ENCODE measurements around the gene LMX1B. TPM values are rescaled to one million over a fixed set of nuclear protein-coding genes. Genes with fewer than 3 reads are reported as not detected.
A peak's percentile ranks its signal among the peaks of the same experiment; 100 is the strongest.

The LMX1B gene
- total RNA-seq, 1 experiment from 2014 or later: not detected

DNA sequence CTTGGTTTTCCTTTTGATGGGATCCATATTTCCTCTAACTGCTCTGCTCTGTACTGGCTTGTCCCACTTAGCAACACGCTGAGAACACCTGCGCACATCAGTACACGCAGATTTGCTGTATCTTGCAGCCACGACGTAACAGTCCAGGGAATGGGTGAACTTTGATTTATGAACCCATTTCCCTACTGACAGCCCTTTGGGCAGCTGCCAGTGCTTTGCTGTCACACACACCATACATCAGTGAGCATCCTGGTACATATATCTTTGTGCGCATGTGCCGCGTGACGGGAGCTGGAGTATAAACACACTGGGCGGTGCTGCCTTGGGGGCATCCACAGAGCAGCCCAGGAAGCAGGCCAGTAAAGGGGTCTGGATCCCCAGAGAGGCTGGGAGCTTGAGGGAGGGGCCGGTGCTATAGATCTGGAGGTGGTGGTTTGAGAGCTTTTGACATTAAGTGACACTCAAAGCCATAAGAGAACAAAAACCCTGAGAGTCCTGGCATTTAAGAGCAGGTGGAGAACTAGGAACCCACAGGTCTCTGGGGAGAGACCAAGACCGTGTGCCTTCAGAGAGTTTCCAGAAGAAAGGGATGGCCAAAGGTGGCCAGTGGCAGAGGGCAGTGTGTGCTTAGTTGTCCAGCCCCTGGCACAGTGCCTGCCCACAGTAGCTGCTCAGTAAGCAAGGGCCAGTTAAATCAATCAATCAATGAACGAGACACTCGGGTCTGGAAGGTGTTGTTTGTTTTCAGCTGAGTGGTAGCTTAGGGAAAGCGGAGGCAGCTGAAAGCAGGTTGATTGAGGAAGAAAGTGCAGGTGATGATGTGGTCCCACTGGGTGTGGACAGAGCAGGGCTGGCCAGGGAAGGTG is 53.7 kb downstream of the LMX1B start:
- Histone ChIP-seq H3K27me3 (replicated peaks; ENCODE audit: insufficient read depth, low read depth, low read length, poor library complexity) (peaks cover 35% of the 10 kb centered on the region), H3K4me3 (ENCODE audit: low read depth, low read length, poor library complexity, severe bottlenecking) (no peak overlapping the region), H3K27ac (ENCODE audit: low read depth, low read length, poor library complexity, severe bottlenecking) (no peak overlapping the region), H3K4me1 (ENCODE audit: insufficient read depth, low read length, poor library complexity, severe bottlenecking) (peaks cover 8% of the 10 kb centered on the region), H3K36me3 (ENCODE audit: insufficient read depth, low read length, poor library complexity, severe bottlenecking) (no peaks in the 10 kb centered on the region), H3K9me3 (ENCODE audit: low read depth, low read length, poor library complexity, severe bottlenecking) (no peaks in the 10 kb centered on the region)
- intact Hi-C loops (cut with micrococcal nuclease; ENCODE audit: unreplicated experiment): no loop called here
- no peak for TF ChIP-seq EZH2 (IDR thresholded peaks at IDR 0.05; ENCODE audit: borderline replicate concordance, low read depth, low read length, poor library complexity, severe bottlenecking)
- TF ChIP-seq CTCF (conservative IDR thresholded peaks at IDR 0.05; ENCODE audit: low read depth, low read length): no peak
- peak; percentile 40 for DNase-seq (ENCODE audit: low spot score)
- POLR2A ChIA-PET (ENCODE audit: low non-redundant PET): no interaction called here
- no TSS peak for BruUV-seq (replicated peaks)
- CTCF ChIA-PET: no interaction called here

GRCh38 chr9:126668058-126668457 is 54.3 kb downstream of the LMX1B start:
- POLR2A ChIA-PET (ENCODE audit: low non-redundant PET): no interaction called here

DNA sequence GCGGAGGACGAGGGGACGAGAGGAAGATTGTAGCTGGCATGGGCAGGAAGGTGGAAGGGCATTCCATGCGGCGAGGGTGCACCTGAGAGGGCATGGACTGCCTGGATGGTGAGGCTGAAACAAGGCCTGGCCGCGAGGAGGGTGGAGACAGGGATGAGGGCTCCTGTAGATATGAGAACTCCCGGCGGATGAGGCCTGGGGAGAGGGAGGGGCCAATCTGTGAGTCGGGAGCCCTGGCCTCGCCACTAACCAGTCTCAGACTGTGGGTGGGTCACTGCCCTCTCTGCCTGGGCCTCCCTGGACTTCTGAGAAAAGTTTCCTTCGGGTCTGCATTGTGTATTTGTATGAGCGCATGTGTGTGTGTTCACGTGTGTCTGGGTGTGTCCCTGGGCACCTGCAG is 55.4 kb downstream of the LMX1B start:
- no peak overlapping the region for H3K4me3 ChIP-seq (ENCODE audit: low read depth, low read length, poor library complexity, severe bottlenecking)
- H3K36me3 ChIP-seq (ENCODE audit: insufficient read depth, low read length, poor library complexity, severe bottlenecking): no peaks in the 10 kb centered on the region
- no peak for DNase-seq (ENCODE audit: low spot score)
- intact Hi-C loops (cut with micrococcal nuclease; ENCODE audit: unreplicated experiment): no loop called here
- peaks cover 52% of the 10 kb centered on the region for H3K27me3 ChIP-seq (replicated peaks; ENCODE audit: insufficient read depth, low read depth, low read length, poor library complexity)
- peaks cover 8% of the 10 kb centered on the region for H3K4me1 ChIP-seq (ENCODE audit: insufficient read depth, low read length, poor library complexity, severe bottlenecking)
- ChIA-PET CTCF (no interaction called here), POLR2A (ENCODE audit: low non-redundant PET) (no interaction called here)
- H3K27ac ChIP-seq (ENCODE audit: low read depth, low read length, poor library complexity, severe bottlenecking): no peak overlapping the region
- H3K9me3 ChIP-seq (ENCODE audit: low read depth, low read length, poor library complexity, severe bottlenecking): no peaks in the 10 kb centered on the region
- BruUV-seq (replicated peaks): no TSS peak
- TF ChIP-seq EZH2 (IDR thresholded peaks at IDR 0.05; ENCODE audit: borderline replicate concordance, low read depth, low read length, poor library complexity, severe bottlenecking): no peak
- no peak for TF ChIP-seq CTCF (conservative IDR thresholded peaks at IDR 0.05; ENCODE audit: low read depth, low read length)

More at GRCh38 chr9:126668058-126668457, 54.3 kb downstream of the LMX1B start:
- H3K9me3 ChIP-seq (ENCODE audit: low read depth, low read length, poor library complexity, severe bottlenecking): no peaks in the 10 kb centered on the region
- no peak overlapping the region for H3K4me3 ChIP-seq (ENCODE audit: low read depth, low read length, poor library complexity, severe bottlenecking)
- no peak for DNase-seq (ENCODE audit: low spot score)
- TF ChIP-seq CTCF (conservative IDR thresholded peaks at IDR 0.05; ENCODE audit: low read depth, low read length) (no peak), EZH2 (IDR thresholded peaks at IDR 0.05; ENCODE audit: borderline replicate concordance, low read depth, low read length, poor library complexity, severe bottlenecking) (no peak)
- intact Hi-C loops (cut with micrococcal nuclease; ENCODE audit: unreplicated experiment): no loop called here
- peaks cover 8% of the 10 kb centered on the region for H3K4me1 ChIP-seq (ENCODE audit: insufficient read depth, low read length, poor library complexity, severe bottlenecking)
- H3K36me3 ChIP-seq (ENCODE audit: insufficient read depth, low read length, poor library complexity, severe bottlenecking): no peaks in the 10 kb centered on the region
- peaks cover 41% of the 10 kb centered on the region for H3K27me3 ChIP-seq (replicated peaks; ENCODE audit: insufficient read depth, low read depth, low read length, poor library complexity)
- CTCF ChIA-PET: no interaction called here
- no peak overlapping the region for H3K27ac ChIP-seq (ENCODE audit: low read depth, low read length, poor library complexity, severe bottlenecking)
- no TSS peak for BruUV-seq (replicated peaks)
